Measurements from ENCODE around the gene NOL7.

NOL7 gene

GRCh38 chr6:13629459-13630116 lies 14.5 kb downstream of the NOL7 start:
- Histone ChIP-seq H3K4me1 (ENCODE audit: control insufficient read depth, insufficient read depth, low read length) (no peaks in the 10 kb centered on the region), H3K27me3 (ENCODE audit: control insufficient read depth, insufficient read depth, low read length) (no peaks in the 10 kb centered on the region), H3K9me3 (ENCODE audit: control insufficient read depth, insufficient read depth, low read length) (no peaks in the 10 kb centered on the region), H3K36me3 (ENCODE audit: control insufficient read depth, insufficient read depth, low read length) (peaks cover 45% of the 10 kb centered on the region), H3K27ac (ENCODE audit: low read depth, low read length) (no peak overlapping the region), H3K4me3 (ENCODE audit: low read depth, low read length) (no peak overlapping the region), H3K9ac (ENCODE audit: low read depth, low read length) (no peak overlapping the region)

DNA sequence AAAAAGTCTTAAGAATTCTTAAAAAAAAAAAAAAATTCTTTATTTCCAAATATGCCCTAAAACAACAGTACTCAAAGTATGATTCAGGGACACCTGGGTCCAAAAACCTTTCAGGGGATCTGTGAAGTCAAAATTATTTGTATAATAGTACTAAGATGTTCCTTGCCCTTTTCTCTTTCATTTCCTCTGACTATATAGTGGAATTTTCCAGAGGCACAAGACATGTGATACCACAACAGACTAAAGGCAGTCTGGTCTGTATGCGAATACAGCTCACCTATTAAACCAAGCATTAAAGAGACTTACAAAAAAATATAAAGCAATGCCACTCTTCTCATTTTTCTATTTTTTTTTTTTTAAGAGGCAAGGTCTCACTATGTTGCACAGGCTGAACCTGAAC lies 15.4 kb downstream of the NOL7 start:
- Histone ChIP-seq H3K27me3 (ENCODE audit: control insufficient read depth, insufficient read depth, low read length) (no peaks in the 10 kb centered on the region), H3K27ac (ENCODE audit: low read depth, low read length) (no peak overlapping the region), H3K4me1 (ENCODE audit: control insufficient read depth, insufficient read depth, low read length) (peaks cover 6% of the 10 kb centered on the region), H3K36me3 (ENCODE audit: control insufficient read depth, insufficient read depth, low read length) (peaks cover 44% of the 10 kb centered on the region), H3K9me3 (ENCODE audit: control insufficient read depth, insufficient read depth, low read length) (no peaks in the 10 kb centered on the region), H3K4me3 (ENCODE audit: low read depth, low read length) (no peak overlapping the region), H3K9ac (ENCODE audit: low read depth, low read length) (no peak overlapping the region)

- Histone ChIP-seq H3K4me1 (ENCODE audit: control insufficient read depth, insufficient read depth, low read length) (peaks cover 31% of the 10 kb centered on the region), H3K4me3 (ENCODE audit: low read depth, low read length) (no peak overlapping the region), H3K27ac (ENCODE audit: low read depth, low read length) (no peak overlapping the region), H3K9ac (ENCODE audit: low read depth, low read length) (no peak overlapping the region), H3K27me3 (ENCODE audit: control insufficient read depth, insufficient read depth, low read length) (no peaks in the 10 kb centered on the region), H3K9me3 (ENCODE audit: control insufficient read depth, insufficient read depth, low read length) (no peaks in the 10 kb centered on the region), H3K36me3 (ENCODE audit: control insufficient read depth, insufficient read depth, low read length) (peaks cover 40% of the 10 kb centered on the region)
Measured at GRCh38 chr6:13633343-13633742, 18.2 kb downstream of the NOL7 start.

DNA sequence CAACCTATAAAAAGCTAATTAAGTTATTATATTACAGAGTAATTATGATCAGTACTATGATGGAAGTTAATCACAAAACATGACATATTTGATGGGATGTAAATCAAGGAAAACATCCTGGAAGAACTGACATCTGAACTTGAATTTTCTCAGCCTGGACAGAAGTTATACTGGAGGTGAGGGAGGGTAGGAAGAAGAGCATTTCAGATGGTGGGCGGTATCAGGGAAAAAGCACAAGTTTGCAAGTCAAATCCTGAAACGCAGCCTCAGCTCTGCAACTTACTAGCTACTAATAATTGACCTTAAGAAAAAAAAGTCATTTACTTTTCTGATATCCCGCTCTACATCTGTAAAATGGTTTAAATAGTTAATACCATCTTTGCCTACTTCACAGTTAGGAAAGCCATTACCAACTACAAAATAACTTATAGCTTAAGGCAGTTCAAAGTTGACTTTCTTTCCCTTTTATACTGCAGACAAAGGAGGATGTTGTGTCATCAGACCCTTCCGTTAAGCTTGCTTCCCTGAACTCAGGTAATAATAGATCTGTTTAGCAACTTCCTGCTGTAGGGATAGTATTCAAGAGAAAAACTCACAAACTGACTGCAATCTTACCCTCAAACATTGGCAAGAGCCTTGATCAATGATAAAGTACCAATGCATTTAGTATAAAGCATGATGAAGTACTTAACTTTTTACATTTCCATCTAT lies 21.0 kb downstream of the NOL7 start:
- peak overlapping the region; percentile 82 for H3K27ac ChIP-seq (ENCODE audit: low read depth, low read length)
- peaks cover 42% of the 10 kb centered on the region for H3K4me1 ChIP-seq (ENCODE audit: control insufficient read depth, insufficient read depth, low read length)
- H3K9me3 ChIP-seq (ENCODE audit: control insufficient read depth, insufficient read depth, low read length), result no peaks in the 10 kb centered on the region
- peaks cover 45% of the 10 kb centered on the region for H3K36me3 ChIP-seq (ENCODE audit: control insufficient read depth, insufficient read depth, low read length)
- H3K27me3 ChIP-seq (ENCODE audit: control insufficient read depth, insufficient read depth, low read length), result no peaks in the 10 kb centered on the region
- H3K9ac ChIP-seq (ENCODE audit: low read depth, low read length), result peak overlapping the region; percentile 2; the same call in 1 of the 2 replicates
- H3K4me3 ChIP-seq (ENCODE audit: low read depth, low read length), result no peak overlapping the region

DNA sequence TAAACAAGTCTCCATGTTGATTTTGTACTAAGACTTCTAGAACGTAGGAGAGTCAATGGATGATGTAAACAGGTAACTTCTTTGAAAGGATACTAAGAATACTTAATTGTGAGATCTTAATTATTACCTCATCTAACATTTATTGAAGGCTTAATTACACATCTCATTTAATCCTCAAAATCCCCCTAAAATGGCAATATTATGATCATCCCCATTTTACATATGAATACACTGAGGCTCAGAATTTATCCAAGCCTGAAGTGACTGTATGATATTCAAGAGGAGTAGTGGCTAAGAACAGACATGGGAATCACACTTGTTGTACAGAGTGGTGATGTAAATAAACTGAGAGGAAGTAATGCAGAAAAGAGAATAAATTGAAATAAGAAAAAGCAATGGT lies 22.9 kb downstream of the NOL7 start:
- Histone ChIP-seq H3K4me1 (ENCODE audit: control insufficient read depth, insufficient read depth, low read length) (peaks cover 42% of the 10 kb centered on the region), H3K27me3 (ENCODE audit: control insufficient read depth, insufficient read depth, low read length) (no peaks in the 10 kb centered on the region), H3K9me3 (ENCODE audit: control insufficient read depth, insufficient read depth, low read length) (no peaks in the 10 kb centered on the region), H3K4me3 (ENCODE audit: low read depth, low read length) (no peak overlapping the region), H3K9ac (ENCODE audit: low read depth, low read length) (no peak overlapping the region), H3K27ac (ENCODE audit: low read depth, low read length) (peak overlapping the region; percentile 82), H3K36me3 (ENCODE audit: control insufficient read depth, insufficient read depth, low read length) (peaks cover 31% of the 10 kb centered on the region)

DNA sequence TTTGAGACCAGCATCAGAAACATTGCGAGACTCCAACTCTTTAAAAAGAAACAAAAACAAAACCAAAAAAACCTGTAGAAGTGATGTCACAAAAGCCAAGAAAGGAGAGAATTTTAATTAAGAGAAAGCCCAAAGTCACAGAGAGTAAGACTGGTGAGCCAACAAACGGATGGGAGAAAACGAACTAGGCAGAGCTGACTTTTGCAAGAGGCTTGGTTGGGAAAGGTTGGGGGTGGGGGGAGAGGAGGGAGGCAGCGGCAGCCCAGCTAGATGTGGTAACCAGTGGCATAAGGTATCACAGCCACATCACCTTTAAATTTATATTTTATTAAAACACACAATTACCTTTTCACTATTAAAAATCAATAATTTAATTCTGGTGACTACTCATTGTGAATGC lies 23.5 kb downstream of the NOL7 start:
- H3K9ac ChIP-seq (ENCODE audit: low read depth, low read length), result no peak overlapping the region
- no peaks in the 10 kb centered on the region for H3K27me3 ChIP-seq (ENCODE audit: control insufficient read depth, insufficient read depth, low read length)
- peaks cover 29% of the 10 kb centered on the region for H3K36me3 ChIP-seq (ENCODE audit: control insufficient read depth, insufficient read depth, low read length)
- H3K4me1 ChIP-seq (ENCODE audit: control insufficient read depth, insufficient read depth, low read length), result peaks cover 42% of the 10 kb centered on the region
- H3K4me3 ChIP-seq (ENCODE audit: low read depth, low read length), result no peak overlapping the region
- H3K27ac ChIP-seq (ENCODE audit: low read depth, low read length), result no peak overlapping the region
- no peaks in the 10 kb centered on the region for H3K9me3 ChIP-seq (ENCODE audit: control insufficient read depth, insufficient read depth, low read length)

- no peak overlapping the region for H3K27ac ChIP-seq (ENCODE audit: low read depth, low read length)
- no peak overlapping the region for H3K4me3 ChIP-seq (ENCODE audit: low read depth, low read length)
- H3K4me1 ChIP-seq (ENCODE audit: control insufficient read depth, insufficient read depth, low read length), result peaks cover 29% of the 10 kb centered on the region
- no peaks in the 10 kb centered on the region for H3K27me3 ChIP-seq (ENCODE audit: control insufficient read depth, insufficient read depth, low read length)
- H3K9ac ChIP-seq (ENCODE audit: low read depth, low read length), result no peak overlapping the region
- peaks cover 41% of the 10 kb centered on the region for H3K36me3 ChIP-seq (ENCODE audit: control insufficient read depth, insufficient read depth, low read length)
- no peaks in the 10 kb centered on the region for H3K9me3 ChIP-seq (ENCODE audit: control insufficient read depth, insufficient read depth, low read length)
Measured at GRCh38 chr6:13641315-13641714, 26.2 kb downstream of the NOL7 start.

DNA sequence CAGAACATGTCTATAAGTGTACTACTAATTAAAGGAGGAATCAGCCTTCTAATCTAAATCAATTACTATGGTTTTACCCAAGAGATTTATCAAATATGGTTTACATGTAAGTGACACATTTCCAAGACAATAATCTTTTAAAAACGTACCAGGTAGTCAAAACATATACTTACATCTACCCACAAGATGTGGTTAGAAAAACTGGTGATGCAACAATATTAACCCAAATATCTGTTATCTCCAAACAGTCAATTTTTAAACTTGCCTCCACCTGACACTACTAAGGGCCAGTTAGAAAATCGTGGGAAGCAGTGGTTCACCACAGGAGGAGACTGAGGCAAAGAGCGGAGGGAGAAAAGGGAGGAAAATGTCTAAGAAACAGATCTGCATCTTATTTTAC lies 28.0 kb downstream of the NOL7 start:
- Histone ChIP-seq H3K4me3 (ENCODE audit: low read depth, low read length) (no peak overlapping the region), H3K9me3 (ENCODE audit: control insufficient read depth, insufficient read depth, low read length) (no peaks in the 10 kb centered on the region), H3K27me3 (ENCODE audit: control insufficient read depth, insufficient read depth, low read length) (no peaks in the 10 kb centered on the region), H3K27ac (ENCODE audit: low read depth, low read length) (no peak overlapping the region), H3K4me1 (ENCODE audit: control insufficient read depth, insufficient read depth, low read length) (peaks cover 11% of the 10 kb centered on the region), H3K9ac (ENCODE audit: low read depth, low read length) (no peak overlapping the region), H3K36me3 (ENCODE audit: control insufficient read depth, insufficient read depth, low read length) (peaks cover 31% of the 10 kb centered on the region)

- no peak overlapping the region for H3K9ac ChIP-seq (ENCODE audit: low read depth, low read length)
- no peaks in the 10 kb centered on the region for H3K4me1 ChIP-seq (ENCODE audit: control insufficient read depth, insufficient read depth, low read length)
- H3K36me3 ChIP-seq (ENCODE audit: control insufficient read depth, insufficient read depth, low read length), result peaks cover 13% of the 10 kb centered on the region; the same call in 1 of the 2 replicates
- no peak overlapping the region for H3K4me3 ChIP-seq (ENCODE audit: low read depth, low read length)
- no peaks in the 10 kb centered on the region for H3K27me3 ChIP-seq (ENCODE audit: control insufficient read depth, insufficient read depth, low read length)
- no peak overlapping the region for H3K27ac ChIP-seq (ENCODE audit: low read depth, low read length)
- no peaks in the 10 kb centered on the region for H3K9me3 ChIP-seq (ENCODE audit: control insufficient read depth, insufficient read depth, low read length)
Measured at GRCh38 chr6:13648850-13649249, 33.7 kb downstream of the NOL7 start.

DNA sequence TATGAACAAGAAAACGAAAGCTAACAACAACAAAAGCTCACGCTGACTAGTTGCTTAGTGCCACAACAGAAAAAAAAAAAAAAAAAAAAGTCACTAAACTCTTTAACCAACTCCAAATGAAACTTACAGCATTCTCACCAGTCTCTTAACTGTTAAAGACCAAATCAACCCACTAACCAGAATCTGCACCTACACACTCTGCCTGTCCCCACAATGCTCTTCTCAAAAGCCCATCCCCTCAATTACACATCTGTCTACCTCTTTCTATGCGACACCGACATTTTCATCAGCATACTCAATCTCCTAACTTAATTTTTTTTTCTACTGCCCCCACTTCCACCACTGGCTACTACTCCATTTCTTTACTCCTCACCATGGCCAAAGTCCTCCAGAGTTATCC lies 34.3 kb downstream of the NOL7 start:
- no peaks in the 10 kb centered on the region for H3K4me1 ChIP-seq (ENCODE audit: control insufficient read depth, insufficient read depth, low read length)
- no peaks in the 10 kb centered on the region for H3K9me3 ChIP-seq (ENCODE audit: control insufficient read depth, insufficient read depth, low read length)
- H3K9ac ChIP-seq (ENCODE audit: low read depth, low read length), result no peak overlapping the region
- no peak overlapping the region for H3K4me3 ChIP-seq (ENCODE audit: low read depth, low read length)
- no peak overlapping the region for H3K27ac ChIP-seq (ENCODE audit: low read depth, low read length)
- H3K36me3 ChIP-seq (ENCODE audit: control insufficient read depth, insufficient read depth, low read length), result peaks cover 8% of the 10 kb centered on the region; the same call in 1 of the 2 replicates
- H3K27me3 ChIP-seq (ENCODE audit: control insufficient read depth, insufficient read depth, low read length), result no peaks in the 10 kb centered on the region

DNA sequence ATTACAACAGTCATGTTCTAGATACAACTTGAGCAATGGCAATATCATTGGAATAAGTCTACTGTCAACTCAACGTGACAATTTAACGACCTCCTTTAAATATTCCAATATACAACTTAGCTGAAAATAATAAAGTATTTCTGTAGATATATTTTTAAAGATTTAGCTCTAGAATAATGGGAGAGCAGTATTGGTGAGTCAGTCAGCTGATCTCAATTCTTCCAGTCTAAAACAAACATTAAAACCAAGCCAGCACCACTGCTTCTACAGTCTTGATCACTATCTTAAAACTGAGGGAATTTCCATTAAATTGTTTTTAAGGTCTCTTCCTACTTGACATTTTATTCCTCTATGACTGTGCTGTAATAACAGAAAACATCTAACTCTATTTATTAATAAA lies 38.2 kb downstream of the NOL7 start:
- Histone ChIP-seq H3K27ac (ENCODE audit: low read depth, low read length) (no peak overlapping the region), H3K9ac (ENCODE audit: low read depth, low read length) (no peak overlapping the region), H3K4me1 (ENCODE audit: control insufficient read depth, insufficient read depth, low read length) (peaks cover 9% of the 10 kb centered on the region; the same call in 1 of the 2 replicates), H3K4me3 (ENCODE audit: low read depth, low read length) (no peak overlapping the region), H3K9me3 (ENCODE audit: control insufficient read depth, insufficient read depth, low read length) (no peaks in the 10 kb centered on the region), H3K36me3 (ENCODE audit: control insufficient read depth, insufficient read depth, low read length) (peaks cover 9% of the 10 kb centered on the region; the same call in 1 of the 2 replicates), H3K27me3 (ENCODE audit: control insufficient read depth, insufficient read depth, low read length) (no peaks in the 10 kb centered on the region)

Measured in HUES48 (cell line).